Activated T-cell treated with anti-CD3 and anti-CD28 coated beads, Interleukin-2, amount 50 U/mL, for 24 hours (primary cell): ENCODE data around the gene GCNT2.
"Not testable (repeated sequence)": the region's sequence is repeated elsewhere in the genome, so short reads cannot be mapped to it uniquely, and the experiment has no call there.

Experiments used
- DNase-seq: peaks from one replicate; pipeline ENCODE4 v3.0.0-alpha.2; 2020
- H3K27ac Mint-ChIP-seq: 2 replicates; pipeline ENCODE4 v1.8.0; 2020; ENCODE audit warnings: mild to moderate bottlenecking, mixed read lengths
- H3K27me3 Mint-ChIP-seq: 2 replicates; pipeline ENCODE4 v1.8.0; 2020; ENCODE audit warnings: mixed read lengths
- H3K36me3 Mint-ChIP-seq: 2 replicates; pipeline ENCODE4 v1.8.0; 2020; ENCODE audit warnings: low read depth, mixed read lengths
- H3K4me1 Mint-ChIP-seq: 2 replicates; pipeline ENCODE4 v1.8.0; 2020; ENCODE audit warnings: low read depth, mixed read lengths
- H3K4me3 Mint-ChIP-seq: 2 replicates; pipeline ENCODE4 v1.8.0; 2020; ENCODE audit warnings: mild to moderate bottlenecking, moderate library complexity, mixed read lengths
- H3K9me3 Mint-ChIP-seq: 2 replicates; pipeline ENCODE4 v1.8.0; 2020; ENCODE audit warnings: mixed read lengths

The GCNT2 gene

DNA sequence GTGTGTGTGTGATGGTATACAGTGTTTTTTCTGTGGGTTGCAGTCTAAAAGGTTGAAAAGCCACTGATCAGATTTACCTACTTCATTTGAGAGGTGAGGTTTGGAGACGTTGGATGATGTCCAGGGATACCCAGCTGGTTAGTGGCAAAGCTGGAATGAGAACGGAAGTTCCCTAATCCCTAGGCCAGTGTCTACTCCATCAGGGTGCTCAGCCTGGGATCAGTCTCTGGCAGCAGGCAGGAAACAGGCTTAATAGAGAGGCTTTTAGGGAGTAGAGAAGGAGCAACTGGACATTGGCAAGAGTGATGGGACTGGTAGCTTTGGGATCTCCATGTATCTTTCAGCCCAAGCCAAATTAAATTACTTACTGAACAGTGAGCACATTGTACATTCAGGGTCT is 92.6 kb downstream of the GCNT2 start:
- Mint-ChIP-seq H3K27ac (no peak overlapping the region), H3K9me3 (no peaks in the 10 kb centered on the region), H3K4me3 (no peak overlapping the region), H3K36me3 (no peaks in the 10 kb centered on the region), H3K4me1 (no peaks in the 10 kb centered on the region), H3K27me3 (no peaks in the 10 kb centered on the region)
- DNase-seq, result no peak

DNA sequence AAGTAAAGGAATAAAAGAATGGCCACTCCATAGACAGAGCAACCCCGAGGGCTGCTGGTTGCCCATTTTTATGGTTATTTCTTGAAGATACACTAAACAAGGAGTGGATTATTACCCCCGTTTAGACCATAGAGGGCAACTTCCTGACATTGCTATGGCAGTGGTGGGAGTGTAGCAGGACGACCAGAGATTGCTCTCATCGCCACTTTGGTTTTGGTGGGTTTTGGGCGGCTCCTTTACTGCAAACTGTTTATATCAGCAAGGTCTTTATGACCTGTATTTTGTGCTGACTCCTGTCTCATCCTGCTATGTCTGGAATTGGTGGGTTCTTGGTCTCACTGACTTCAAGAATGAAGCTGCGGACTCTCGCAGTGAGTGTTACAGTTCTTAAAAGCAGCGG is 94.5 kb downstream of the GCNT2 start:
- DNase-seq, result no peak
- no peaks in the 10 kb centered on the region for H3K9me3 Mint-ChIP-seq
- H3K4me3 Mint-ChIP-seq, result no peak overlapping the region
- H3K27me3 Mint-ChIP-seq, result no peaks in the 10 kb centered on the region
- no peaks in the 10 kb centered on the region for H3K4me1 Mint-ChIP-seq
- H3K36me3 Mint-ChIP-seq, result no peaks in the 10 kb centered on the region
- no peak overlapping the region for H3K27ac Mint-ChIP-seq

DNA sequence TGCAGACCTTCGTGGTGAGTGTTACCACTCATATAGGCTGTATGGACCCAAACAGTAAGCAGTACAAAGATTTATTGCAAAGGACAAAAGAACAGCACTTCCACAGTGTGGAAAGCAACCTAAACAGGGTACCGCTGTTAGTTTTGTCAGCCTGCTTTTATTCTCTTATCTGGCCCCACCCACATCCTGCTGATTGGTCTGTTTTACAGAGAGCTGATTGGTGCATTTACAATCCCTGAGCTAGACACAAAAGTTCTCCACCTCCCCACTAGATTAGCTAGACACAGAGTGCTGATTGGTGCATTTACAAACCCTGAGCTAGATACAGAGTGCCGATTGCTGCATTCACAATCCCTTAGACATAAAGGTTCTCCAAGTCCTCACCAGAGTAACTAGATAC is 95.1 kb downstream of the GCNT2 start:
- not testable (repeated sequence) for H3K36me3 Mint-ChIP-seq, H3K9me3 Mint-ChIP-seq, H3K4me1 Mint-ChIP-seq, H3K4me3 Mint-ChIP-seq, H3K27ac Mint-ChIP-seq, DNase-seq, H3K27me3 Mint-ChIP-seq

DNA sequence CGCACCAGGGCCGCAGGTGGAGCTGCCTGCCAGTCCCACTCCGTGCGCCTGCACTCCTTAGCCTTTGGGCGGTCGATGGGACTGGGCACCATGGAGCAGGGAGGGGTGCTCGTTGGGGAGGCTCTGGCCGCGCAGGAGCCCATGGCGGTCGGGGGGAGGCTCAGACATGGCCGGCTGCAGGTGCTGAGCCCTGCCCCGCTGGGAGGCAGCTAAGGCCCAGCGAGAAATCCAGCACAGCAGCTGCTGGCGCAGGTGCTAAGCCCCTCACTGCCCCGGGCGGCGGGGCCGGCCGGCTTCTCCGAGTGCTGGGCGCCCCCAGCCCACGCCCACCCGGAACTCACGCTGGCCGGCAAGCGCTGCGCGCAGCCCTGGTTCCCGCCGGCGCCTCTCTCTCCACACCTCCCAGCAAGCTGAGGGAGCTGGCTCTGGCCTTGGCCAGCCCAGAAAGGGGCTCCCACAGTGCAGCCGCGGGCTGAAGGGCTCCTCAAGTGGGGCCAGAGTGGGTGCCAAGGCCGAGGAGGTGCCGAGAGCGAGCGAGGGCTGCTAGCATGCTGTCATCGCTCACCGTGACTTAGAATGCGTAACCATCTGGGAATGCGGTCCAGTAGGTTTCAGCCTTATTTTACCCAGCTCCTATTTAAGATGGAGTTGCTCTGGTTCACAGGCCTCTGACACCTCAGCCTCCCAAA is 96.0 kb downstream of the GCNT2 start:
- no peaks in the 10 kb centered on the region for H3K4me1 Mint-ChIP-seq
- H3K9me3 Mint-ChIP-seq, result no peaks in the 10 kb centered on the region
- H3K27ac Mint-ChIP-seq, result no peak overlapping the region
- H3K36me3 Mint-ChIP-seq, result peaks cover 9% of the 10 kb centered on the region
- no peak overlapping the region for H3K4me3 Mint-ChIP-seq
- DNase-seq, result no peak
- H3K27me3 Mint-ChIP-seq, result no peaks in the 10 kb centered on the region

DNA sequence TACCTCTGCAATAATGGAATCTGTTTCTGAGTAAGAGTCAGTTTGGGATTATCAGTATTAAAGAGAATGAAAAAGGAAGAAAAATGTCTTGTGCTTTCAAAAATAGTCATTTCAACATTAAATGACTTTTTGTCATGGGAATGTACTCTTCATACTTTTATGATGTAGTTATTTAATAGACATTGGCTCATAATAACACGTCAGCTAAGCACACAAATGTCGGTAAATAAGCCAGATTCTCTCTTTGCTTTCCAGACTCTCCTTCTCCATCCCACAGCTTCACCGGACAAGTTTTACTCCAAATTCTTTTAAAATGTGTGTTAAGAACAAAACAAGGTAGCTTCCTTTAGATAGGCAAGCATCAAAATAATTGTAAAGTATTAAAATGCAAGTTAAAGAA is 97.3 kb downstream of the GCNT2 start:
- H3K4me3 Mint-ChIP-seq, result no peak overlapping the region
- no peaks in the 10 kb centered on the region for H3K9me3 Mint-ChIP-seq
- H3K27me3 Mint-ChIP-seq, result no peaks in the 10 kb centered on the region
- no peaks in the 10 kb centered on the region for H3K4me1 Mint-ChIP-seq
- no peak overlapping the region for H3K27ac Mint-ChIP-seq
- peaks cover 13% of the 10 kb centered on the region for H3K36me3 Mint-ChIP-seq
- DNase-seq, result no peak

DNA sequence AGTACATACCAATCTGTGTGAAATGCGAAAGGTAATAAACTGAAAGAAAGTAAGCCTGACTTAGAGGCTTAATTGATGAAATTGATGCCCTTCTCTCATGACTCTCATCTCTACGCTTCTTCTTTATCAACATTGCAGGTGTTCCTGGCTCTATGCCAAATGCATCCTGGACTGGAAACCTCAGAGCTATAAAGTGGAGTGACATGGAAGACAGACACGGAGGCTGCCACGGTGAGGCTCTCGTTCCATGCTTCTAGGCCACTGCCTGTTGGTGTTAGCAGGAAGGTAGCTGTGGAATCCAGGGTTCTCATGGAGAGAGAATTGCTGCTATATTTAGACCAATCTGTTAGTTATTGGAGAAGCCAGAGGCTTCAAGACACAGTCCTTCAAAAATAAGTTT is 100.1 kb downstream of the GCNT2 start:
- H3K4me3 Mint-ChIP-seq, result no peak overlapping the region
- H3K27ac Mint-ChIP-seq, result no peak overlapping the region
- no peaks in the 10 kb centered on the region for H3K9me3 Mint-ChIP-seq
- H3K4me1 Mint-ChIP-seq, result no peaks in the 10 kb centered on the region
- DNase-seq, result no peak
- H3K36me3 Mint-ChIP-seq, result peaks cover 22% of the 10 kb centered on the region
- no peaks in the 10 kb centered on the region for H3K27me3 Mint-ChIP-seq

DNA sequence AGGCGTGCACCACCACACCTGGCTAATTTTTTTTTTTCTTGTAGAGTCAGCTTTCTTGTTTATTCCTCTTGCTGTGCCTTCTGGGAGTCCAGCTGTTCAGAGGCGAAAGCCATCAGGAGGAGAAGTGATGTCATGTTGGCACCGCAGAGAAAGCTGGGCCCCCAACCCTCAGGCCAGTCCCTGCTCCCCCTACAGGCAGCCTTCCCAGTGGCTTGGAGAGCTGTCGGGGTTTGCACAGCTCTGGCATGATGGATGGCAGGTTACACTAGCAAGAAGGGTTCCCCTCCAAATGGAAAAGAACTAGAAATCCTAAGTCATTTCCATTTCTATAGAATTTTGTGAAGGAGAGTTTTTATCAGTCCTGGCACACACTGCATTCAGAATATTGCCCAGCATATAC is 100.7 kb downstream of the GCNT2 start:
- H3K27ac Mint-ChIP-seq, result no peak overlapping the region
- H3K4me1 Mint-ChIP-seq, result no peaks in the 10 kb centered on the region
- H3K27me3 Mint-ChIP-seq, result no peaks in the 10 kb centered on the region
- no peaks in the 10 kb centered on the region for H3K9me3 Mint-ChIP-seq
- H3K36me3 Mint-ChIP-seq, result peaks cover 26% of the 10 kb centered on the region
- no peak overlapping the region for H3K4me3 Mint-ChIP-seq
- DNase-seq, result no peak

DNA sequence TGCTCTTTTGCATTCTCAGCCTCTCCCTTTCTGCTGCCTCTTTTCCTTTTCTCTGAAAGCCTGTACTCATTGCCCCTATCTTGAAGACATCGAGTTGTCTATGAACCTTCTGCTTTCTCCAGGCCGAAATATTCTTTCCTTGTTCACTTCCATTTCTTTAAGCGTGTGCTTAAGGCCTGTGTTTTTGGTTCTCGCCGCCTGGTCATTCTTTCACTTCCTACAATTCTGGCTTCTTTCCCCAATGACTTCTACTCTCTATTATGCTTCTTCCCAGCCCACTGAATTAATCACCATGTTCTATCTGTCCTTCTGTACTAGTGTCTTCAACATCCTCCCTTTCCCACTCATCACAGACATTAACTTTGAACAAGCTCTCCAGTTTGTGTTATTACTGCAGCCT is 103.7 kb downstream of the GCNT2 start:
- H3K27ac Mint-ChIP-seq, result no peak overlapping the region
- H3K36me3 Mint-ChIP-seq, result peaks cover 26% of the 10 kb centered on the region
- DNase-seq, result no peak
- no peaks in the 10 kb centered on the region for H3K9me3 Mint-ChIP-seq
- no peak overlapping the region for H3K4me3 Mint-ChIP-seq
- H3K4me1 Mint-ChIP-seq, result no peaks in the 10 kb centered on the region
- no peaks in the 10 kb centered on the region for H3K27me3 Mint-ChIP-seq

DNA sequence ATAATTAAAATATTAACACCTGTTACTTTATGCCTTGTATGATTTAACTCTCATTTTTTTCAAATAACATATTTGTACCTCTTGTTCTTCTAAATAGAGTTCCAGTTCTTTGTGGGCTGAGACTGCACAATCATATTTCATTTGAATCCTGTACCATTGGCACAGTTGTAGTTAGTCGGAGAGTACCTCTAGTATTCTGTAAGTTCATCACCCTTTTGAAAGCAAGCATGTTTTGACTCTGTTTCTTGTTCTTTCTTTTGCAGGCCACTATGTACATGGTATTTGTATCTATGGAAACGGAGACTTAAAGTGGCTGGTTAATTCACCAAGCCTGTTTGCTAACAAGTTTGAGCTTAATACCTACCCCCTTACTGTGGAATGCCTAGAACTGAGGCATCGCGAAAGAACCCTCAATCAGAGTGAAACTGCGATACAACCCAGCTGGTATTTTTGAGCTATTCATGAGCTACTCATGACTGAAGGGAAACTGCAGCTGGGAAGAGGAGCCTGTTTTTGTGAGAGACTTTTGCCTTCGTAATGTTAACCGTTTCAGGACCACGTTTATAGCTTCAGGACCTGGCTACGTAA is 105.1 kb downstream of the GCNT2 start:
- no peak overlapping the region for H3K27ac Mint-ChIP-seq
- DNase-seq, result no peak
- H3K36me3 Mint-ChIP-seq, result peaks cover 24% of the 10 kb centered on the region
- H3K4me3 Mint-ChIP-seq, result no peak overlapping the region
- H3K9me3 Mint-ChIP-seq, result no peaks in the 10 kb centered on the region
- H3K4me1 Mint-ChIP-seq, result no peaks in the 10 kb centered on the region
- H3K27me3 Mint-ChIP-seq, result no peaks in the 10 kb centered on the region

DNA sequence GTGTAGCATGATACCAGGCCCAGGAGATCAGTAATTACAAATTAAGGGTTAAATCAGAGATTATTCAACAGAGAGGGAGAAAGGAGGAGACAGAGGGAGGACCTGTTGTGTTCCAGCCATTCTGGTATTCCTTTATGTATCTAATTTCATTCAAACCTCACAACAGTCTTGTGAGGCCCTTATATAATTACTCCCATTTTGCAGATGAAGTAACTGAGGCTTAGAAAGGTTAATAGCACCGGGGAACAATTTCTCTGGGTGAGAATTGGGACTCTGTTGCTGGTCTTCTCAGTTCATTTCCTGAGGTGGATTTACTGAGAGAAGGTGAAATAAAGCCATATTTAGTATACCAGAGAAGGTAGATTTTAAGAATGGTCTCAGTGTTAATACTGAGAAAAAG is 106.6 kb downstream of the GCNT2 start:
- Mint-ChIP-seq H3K9me3 (no peaks in the 10 kb centered on the region), H3K4me1 (no peaks in the 10 kb centered on the region), H3K27me3 (no peaks in the 10 kb centered on the region), H3K27ac (no peak overlapping the region), H3K4me3 (no peak overlapping the region), H3K36me3 (peaks cover 15% of the 10 kb centered on the region)
- DNase-seq, result no peak

DNA sequence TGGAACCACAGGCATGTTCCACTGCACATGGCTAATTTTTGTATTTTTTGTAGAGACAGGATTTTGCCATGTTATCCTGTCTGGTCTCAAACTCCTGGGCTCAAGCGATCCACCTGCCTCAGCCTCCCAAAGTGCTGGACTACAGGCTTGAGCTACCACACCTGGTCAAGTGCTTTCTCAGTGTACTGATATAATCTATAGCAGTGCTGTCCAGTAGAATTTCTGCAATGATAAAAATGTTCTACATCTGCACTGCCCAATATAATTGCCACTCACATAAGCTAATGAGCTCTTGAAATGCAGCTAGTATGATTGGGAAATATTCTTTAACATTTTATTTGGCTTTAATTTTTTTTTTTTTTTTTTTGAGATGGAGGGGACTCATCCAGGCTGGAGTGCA is 109.0 kb downstream of the GCNT2 start:
- no peaks in the 10 kb centered on the region for H3K27me3 Mint-ChIP-seq
- H3K4me1 Mint-ChIP-seq, result peaks cover 6% of the 10 kb centered on the region
- H3K27ac Mint-ChIP-seq, result no peak overlapping the region
- H3K4me3 Mint-ChIP-seq, result no peak overlapping the region
- no peaks in the 10 kb centered on the region for H3K9me3 Mint-ChIP-seq
- no peak for DNase-seq
- peaks cover 4% of the 10 kb centered on the region for H3K36me3 Mint-ChIP-seq

DNA sequence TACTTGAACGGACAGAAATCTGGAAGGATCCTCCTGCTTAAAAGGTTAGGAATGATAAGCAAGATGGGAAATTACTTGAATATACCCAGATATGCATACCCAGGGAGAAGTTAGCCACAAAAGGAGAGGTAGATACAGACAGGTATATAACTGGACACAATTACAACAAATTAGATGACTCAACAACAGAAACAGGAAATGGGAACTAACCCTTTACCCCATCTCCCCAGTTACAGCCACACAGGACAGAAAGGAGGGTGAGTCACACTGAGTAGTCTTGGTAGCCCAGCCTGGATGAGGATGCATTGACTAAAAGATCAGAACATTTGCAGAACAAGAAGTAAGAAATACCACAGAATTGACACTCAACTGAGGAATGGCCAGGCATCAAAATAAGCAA is 112.1 kb downstream of the GCNT2 start:
- no peaks in the 10 kb centered on the region for H3K9me3 Mint-ChIP-seq
- peaks cover 6% of the 10 kb centered on the region for H3K4me1 Mint-ChIP-seq
- no peaks in the 10 kb centered on the region for H3K36me3 Mint-ChIP-seq
- no peak for DNase-seq
- H3K27me3 Mint-ChIP-seq, result no peaks in the 10 kb centered on the region
- no peak overlapping the region for H3K27ac Mint-ChIP-seq
- H3K4me3 Mint-ChIP-seq, result no peak overlapping the region

DNA sequence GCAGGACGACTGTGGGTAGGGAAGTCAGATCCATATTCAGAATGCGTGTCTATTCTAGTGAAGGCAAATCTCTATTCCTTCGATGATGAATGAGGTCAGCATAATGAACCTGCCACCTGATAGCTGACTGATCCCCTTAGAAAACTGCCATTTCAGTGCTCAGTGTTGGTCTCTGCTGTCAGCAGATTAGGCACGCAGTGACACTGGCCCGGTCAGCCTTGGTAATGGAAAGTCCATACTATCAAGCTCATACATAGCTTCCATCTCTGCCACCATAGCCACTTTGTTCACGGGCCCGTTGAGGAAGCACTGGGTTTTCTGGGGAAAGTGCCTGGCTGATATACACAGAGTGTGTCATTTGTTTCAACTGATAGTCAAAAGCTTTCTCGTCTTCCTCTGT is 119.3 kb downstream of the GCNT2 start:
- peaks cover 10% of the 10 kb centered on the region for H3K27me3 Mint-ChIP-seq
- H3K36me3 Mint-ChIP-seq, result no peaks in the 10 kb centered on the region
- H3K9me3 Mint-ChIP-seq, result no peaks in the 10 kb centered on the region
- DNase-seq, result no peak
- H3K4me3 Mint-ChIP-seq, result no peak overlapping the region
- no peak overlapping the region for H3K27ac Mint-ChIP-seq
- H3K4me1 Mint-ChIP-seq, result peaks cover 6% of the 10 kb centered on the region

DNA sequence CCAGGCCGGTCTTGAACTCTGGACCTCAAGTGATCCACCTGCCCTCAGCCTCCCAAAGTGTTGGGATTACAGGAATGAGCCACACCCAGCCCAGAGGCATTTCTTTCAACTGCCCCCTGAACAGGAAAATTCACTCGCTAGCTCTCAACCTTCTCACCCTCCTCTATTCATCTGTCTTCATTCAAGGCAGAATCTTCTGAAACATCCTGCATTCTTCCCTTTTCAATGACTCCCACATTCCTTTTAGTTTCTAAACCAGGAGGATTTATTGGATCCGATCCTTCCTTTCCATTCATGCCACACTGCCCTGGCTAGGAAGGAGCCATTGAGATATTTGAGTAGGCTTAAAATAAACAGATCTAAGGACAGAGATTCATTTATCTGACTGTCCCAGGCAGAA is 120.4 kb downstream of the GCNT2 start:
- no peak overlapping the region for H3K4me3 Mint-ChIP-seq
- H3K4me1 Mint-ChIP-seq, result peaks cover 6% of the 10 kb centered on the region
- DNase-seq, result no peak
- no peak overlapping the region for H3K27ac Mint-ChIP-seq
- peaks cover 10% of the 10 kb centered on the region for H3K27me3 Mint-ChIP-seq
- H3K36me3 Mint-ChIP-seq, result no peaks in the 10 kb centered on the region
- no peaks in the 10 kb centered on the region for H3K9me3 Mint-ChIP-seq

DNA sequence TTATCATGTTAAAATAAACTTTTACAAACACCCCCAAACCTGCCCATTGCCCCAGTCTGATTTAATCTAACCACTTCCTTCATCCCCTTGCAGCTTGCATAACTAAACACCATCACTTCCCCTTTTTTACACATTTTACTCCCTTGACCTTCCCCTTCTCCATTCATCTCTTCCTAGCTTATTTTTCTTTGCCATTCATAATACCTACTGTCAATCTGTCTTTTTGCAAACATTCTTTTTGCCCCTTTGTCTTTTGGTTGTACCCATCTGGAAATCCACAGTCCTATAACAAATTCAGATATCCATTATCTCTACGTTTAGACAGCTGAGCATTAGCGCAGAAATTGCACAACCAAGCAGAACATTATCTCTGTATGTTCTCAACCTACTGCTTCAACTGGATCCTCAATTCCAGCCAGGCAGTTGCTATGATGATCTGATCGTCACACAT is 122.1 kb downstream of the GCNT2 start:
- H3K4me1 Mint-ChIP-seq, result peaks cover 6% of the 10 kb centered on the region
- no peak for DNase-seq

DNA sequence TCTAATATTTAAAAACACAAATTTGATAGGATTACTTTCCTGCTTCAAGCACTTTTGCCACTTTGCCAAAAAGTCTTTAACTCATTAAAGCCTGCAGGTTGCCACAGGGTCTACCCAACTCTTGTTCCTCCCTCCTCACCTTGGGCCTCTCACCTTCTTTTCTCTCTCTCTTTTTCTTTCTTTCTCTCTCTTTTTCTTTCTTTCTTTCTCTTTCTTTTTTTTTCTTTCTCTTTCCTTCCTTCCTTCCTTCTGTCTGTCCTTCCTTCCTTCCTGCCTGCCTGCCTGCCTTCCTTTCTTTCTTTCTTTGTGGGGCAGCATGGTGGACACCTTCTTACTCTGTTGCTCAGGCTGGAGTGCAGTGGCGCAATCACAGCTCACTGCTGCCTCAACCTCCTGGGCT is 123.1 kb downstream of the GCNT2 start:
- Mint-ChIP-seq H3K4me3 (no peak overlapping the region), H3K27me3 (peaks cover 12% of the 10 kb centered on the region), H3K4me1 (peaks cover 6% of the 10 kb centered on the region), H3K9me3 (no peaks in the 10 kb centered on the region), H3K36me3 (no peaks in the 10 kb centered on the region), H3K27ac (no peak overlapping the region)
- DNase-seq, result no peak

More for the DNA sequence above, 122.1 kb downstream of the GCNT2 start:
- H3K9me3 Mint-ChIP-seq, result no peaks in the 10 kb centered on the region
- H3K27ac Mint-ChIP-seq, result no peak overlapping the region
- no peak overlapping the region for H3K4me3 Mint-ChIP-seq
- H3K36me3 Mint-ChIP-seq, result no peaks in the 10 kb centered on the region
- H3K27me3 Mint-ChIP-seq, result peaks cover 14% of the 10 kb centered on the region
